ENCODE measurements around the gene RYR3.

Gene RYR3

DNA sequence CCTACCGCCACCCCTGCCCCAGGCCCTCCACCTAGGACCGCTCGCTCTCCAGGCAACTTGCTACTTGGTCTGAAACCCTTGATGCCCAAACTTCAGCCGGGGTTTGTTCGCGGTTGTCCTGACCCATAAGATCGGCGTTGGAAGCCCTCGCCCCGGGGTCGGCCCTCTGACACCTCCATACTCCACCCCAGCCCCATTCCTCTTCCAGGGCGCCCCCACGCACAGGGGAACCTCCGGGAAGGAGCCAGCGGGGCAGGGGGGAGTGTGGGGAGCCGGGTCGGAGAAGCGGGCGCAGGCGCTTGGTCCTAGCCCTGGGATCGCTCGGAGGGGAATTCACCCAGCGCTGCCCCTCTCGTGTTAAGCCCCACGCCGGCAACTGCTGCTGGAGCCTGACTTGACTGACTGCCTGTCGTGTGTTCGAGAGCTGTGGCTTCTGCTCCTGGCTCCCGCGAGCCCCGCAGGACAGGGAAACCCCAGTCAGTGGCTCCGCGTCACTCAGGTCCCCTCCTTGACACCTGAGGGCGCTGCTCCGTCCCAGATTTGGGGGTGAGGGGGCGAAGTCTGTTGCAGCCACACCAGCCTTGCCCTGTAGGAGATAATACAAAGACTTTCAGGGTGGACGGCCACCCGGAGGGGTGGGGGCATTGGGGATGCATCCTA is 675 bp downstream of the RYR3 start:
- ATAC-seq = no peak
- TF ChIP-seq, protein P1, sequence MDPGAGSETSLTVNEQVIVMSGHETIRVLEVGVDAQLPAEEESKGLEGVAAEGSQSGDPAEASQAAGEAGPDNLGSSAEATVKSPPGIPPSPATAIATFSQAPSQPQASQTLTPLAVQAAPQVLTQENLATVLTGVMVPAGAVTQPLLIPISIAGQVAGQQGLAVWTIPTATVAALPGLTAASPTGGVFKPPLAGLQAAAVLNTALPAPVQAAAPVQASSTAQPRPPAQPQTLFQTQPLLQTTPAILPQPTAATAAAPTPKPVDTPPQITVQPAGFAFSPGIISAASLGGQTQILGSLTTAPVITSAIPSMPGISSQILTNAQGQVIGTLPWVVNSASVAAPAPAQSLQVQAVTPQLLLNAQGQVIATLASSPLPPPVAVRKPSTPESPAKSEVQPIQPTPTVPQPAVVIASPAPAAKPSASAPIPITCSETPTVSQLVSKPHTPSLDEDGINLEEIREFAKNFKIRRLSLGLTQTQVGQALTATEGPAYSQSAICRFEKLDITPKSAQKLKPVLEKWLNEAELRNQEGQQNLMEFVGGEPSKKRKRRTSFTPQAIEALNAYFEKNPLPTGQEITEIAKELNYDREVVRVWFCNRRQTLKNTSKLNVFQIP (CRISPR knock-in tag; IDR thresholded peaks at IDR 0.05; ENCODE audit: borderline replicate concordance, low read depth) = no peak
- TF ChIP-seq, protein P2, sequence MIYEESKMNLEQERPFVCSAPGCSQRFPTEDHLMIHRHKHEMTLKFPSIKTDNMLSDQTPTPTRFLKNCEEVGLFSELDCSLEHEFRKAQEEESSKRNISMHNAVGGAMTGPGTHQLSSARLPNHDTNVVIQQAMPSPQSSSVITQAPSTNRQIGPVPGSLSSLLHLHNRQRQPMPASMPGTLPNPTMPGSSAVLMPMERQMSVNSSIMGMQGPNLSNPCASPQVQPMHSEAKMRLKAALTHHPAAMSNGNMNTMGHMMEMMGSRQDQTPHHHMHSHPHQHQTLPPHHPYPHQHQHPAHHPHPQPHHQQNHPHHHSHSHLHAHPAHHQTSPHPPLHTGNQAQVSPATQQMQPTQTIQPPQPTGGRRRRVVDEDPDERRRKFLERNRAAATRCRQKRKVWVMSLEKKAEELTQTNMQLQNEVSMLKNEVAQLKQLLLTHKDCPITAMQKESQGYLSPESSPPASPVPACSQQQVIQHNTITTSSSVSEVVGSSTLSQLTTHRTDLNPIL (CRISPR knock-in tag; IDR thresholded peaks at IDR 0.05; ENCODE audit: low read depth) = no peak
- TF ChIP-seq ZNF70 (CRISPR knock-in tag; IDR thresholded peaks at IDR 0.05) (no peak), TOX (CRISPR knock-in tag; IDR thresholded peaks at IDR 0.05; ENCODE audit: borderline replicate concordance) (no peak), CSDC2 (CRISPR knock-in tag; IDR thresholded peaks at IDR 0.05) (no peak), BACH2 (CRISPR knock-in tag; IDR thresholded peaks at IDR 0.05; ENCODE audit: borderline replicate concordance) (no peak), ZNF8 (CRISPR knock-in tag; IDR thresholded peaks at IDR 0.05) (no peak), TCF4 (CRISPR knock-in tag; IDR thresholded peaks at IDR 0.05; ENCODE audit: borderline replicate concordance) (no peak), PPARA (CRISPR knock-in tag; IDR thresholded peaks at IDR 0.05; ENCODE audit: borderline replicate concordance) (no peak), ZNF565 (CRISPR knock-in tag; conservative IDR thresholded peaks at IDR 0.05; ENCODE audit: low read depth) (no peak), SNAI2 (CRISPR knock-in tag; IDR thresholded peaks at IDR 0.05) (no peak), RARB (CRISPR knock-in tag; IDR thresholded peaks at IDR 0.05) (no peak)
- TF ChIP-seq, protein P3, sequence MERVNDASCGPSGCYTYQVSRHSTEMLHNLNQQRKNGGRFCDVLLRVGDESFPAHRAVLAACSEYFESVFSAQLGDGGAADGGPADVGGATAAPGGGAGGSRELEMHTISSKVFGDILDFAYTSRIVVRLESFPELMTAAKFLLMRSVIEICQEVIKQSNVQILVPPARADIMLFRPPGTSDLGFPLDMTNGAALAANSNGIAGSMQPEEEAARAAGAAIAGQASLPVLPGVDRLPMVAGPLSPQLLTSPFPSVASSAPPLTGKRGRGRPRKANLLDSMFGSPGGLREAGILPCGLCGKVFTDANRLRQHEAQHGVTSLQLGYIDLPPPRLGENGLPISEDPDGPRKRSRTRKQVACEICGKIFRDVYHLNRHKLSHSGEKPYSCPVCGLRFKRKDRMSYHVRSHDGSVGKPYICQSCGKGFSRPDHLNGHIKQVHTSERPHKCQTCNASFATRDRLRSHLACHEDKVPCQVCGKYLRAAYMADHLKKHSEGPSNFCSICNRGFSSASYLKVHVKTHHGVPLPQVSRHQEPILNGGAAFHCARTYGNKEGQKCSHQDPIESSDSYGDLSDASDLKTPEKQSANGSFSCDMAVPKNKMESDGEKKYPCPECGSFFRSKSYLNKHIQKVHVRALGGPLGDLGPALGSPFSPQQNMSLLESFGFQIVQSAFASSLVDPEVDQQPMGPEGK (CRISPR knock-in tag; IDR thresholded peaks at IDR 0.05; ENCODE audit: borderline replicate concordance) = no peak

DNA sequence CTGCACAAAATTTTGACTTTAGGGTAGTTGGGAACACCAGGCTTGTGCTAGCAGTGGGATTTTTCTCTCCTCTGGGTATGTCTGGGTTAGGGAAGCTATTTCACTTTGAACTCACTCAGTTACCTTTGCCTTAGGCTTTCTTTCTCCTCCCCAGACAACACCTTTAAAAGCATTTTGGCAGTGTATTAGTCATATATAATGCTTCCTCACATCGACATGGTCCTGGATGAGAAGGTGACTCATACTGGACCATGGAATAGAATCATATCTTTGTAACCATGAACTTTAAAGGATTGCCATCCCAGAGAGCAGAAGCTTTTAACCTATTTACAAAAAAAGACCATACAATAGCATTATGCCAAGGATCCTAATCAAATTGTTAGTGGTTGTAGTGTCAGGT is 2.7 kb downstream of the RYR3 start:
- TF ChIP-seq ZFP30 (CRISPR knock-in tag; IDR thresholded peaks at IDR 0.05) = no peak
- TF ChIP-seq ZNF8 (CRISPR knock-in tag; IDR thresholded peaks at IDR 0.05) = no peak
- TF ChIP-seq TCF4 (CRISPR knock-in tag; IDR thresholded peaks at IDR 0.05; ENCODE audit: borderline replicate concordance) = no peak
- no peak for TF ChIP-seq ESRRG (CRISPR knock-in tag; IDR thresholded peaks at IDR 0.05)
- TF ChIP-seq OSR1 (CRISPR knock-in tag; IDR thresholded peaks at IDR 0.05) = no peak
- TF ChIP-seq TOX (CRISPR knock-in tag; IDR thresholded peaks at IDR 0.05; ENCODE audit: borderline replicate concordance) = no peak
- no peak for TF ChIP-seq ARNTL (CRISPR knock-in tag; IDR thresholded peaks at IDR 0.05; ENCODE audit: borderline replicate concordance, low read depth)
- no peak for TF ChIP-seq SNAI2 (CRISPR knock-in tag; IDR thresholded peaks at IDR 0.05)
- TF ChIP-seq, protein P2 (CRISPR knock-in tag; IDR thresholded peaks at IDR 0.05; ENCODE audit: low read depth) = no peak
- no peak for TF ChIP-seq PPARA (CRISPR knock-in tag; IDR thresholded peaks at IDR 0.05; ENCODE audit: borderline replicate concordance)
- no peak for TF ChIP-seq ZFP3 (CRISPR knock-in tag; IDR thresholded peaks at IDR 0.05)
- no peak for TF ChIP-seq CSDC2 (CRISPR knock-in tag; IDR thresholded peaks at IDR 0.05)
- no peak for ATAC-seq

DNA sequence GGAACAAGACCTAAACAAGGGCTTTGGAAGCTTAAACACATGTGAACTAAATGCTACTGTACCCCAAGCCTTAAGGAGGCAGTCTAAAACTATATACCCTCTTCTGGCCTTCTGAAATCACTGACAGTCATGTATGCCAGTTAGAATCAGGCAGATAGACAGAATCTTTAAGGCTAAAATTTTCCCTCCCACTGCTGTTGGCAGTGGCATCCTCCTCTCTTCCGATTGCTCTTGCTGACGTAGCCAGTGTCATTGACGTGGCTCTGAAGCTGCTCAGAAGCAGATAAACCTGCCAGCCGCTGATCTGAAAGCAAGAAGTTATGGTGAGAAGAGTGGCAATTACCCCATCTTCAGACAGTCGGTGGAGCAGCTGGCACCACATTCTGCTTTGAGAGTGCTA is 3.3 kb downstream of the RYR3 start:
- TF ChIP-seq ZNF70 (CRISPR knock-in tag; IDR thresholded peaks at IDR 0.05) (no peak), ISL1 (CRISPR knock-in tag; IDR thresholded peaks at IDR 0.05) (no peak), BACH2 (CRISPR knock-in tag; IDR thresholded peaks at IDR 0.05; ENCODE audit: borderline replicate concordance) (no peak), ZNF8 (CRISPR knock-in tag; IDR thresholded peaks at IDR 0.05) (no peak), GLIS3 (CRISPR knock-in tag; IDR thresholded peaks at IDR 0.05) (no peak), TCF4 (CRISPR knock-in tag; IDR thresholded peaks at IDR 0.05; ENCODE audit: borderline replicate concordance) (no peak), TOX (CRISPR knock-in tag; IDR thresholded peaks at IDR 0.05; ENCODE audit: borderline replicate concordance) (no peak)
- TF ChIP-seq, protein P3 (CRISPR knock-in tag; IDR thresholded peaks at IDR 0.05; ENCODE audit: borderline replicate concordance) = no peak
- TF ChIP-seq, protein P1 (CRISPR knock-in tag; IDR thresholded peaks at IDR 0.05; ENCODE audit: borderline replicate concordance, low read depth) = no peak
- TF ChIP-seq, protein P4, sequence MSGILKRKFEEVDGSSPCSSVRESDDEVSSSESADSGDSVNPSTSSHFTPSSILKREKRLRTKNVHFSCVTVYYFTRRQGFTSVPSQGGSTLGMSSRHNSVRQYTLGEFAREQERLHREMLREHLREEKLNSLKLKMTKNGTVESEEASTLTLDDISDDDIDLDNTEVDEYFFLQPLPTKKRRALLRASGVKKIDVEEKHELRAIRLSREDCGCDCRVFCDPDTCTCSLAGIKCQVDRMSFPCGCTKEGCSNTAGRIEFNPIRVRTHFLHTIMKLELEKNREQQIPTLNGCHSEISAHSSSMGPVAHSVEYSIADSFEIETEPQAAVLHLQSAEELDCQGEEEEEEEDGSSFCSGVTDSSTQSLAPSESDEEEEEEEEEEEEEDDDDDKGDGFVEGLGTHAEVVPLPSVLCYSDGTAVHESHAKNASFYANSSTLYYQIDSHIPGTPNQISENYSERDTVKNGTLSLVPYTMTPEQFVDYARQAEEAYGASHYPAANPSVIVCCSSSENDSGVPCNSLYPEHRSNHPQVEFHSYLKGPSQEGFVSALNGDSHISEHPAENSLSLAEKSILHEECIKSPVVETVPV (CRISPR knock-in tag; IDR thresholded peaks at IDR 0.05) = no peak
- ATAC-seq = no peak
